Stomach smooth muscle (tissue), 2 donors: ENCODE data around the gene WBP1L.
"Not testable (repeated sequence)": the region's sequence is repeated elsewhere in the genome, so short reads cannot be mapped to it uniquely, and the experiment has no call there.

ENCODE experiments used
- H3K27ac ChIP-seq: one replicate; pipeline ENCODE4 v1.7.0; 2013; ENCODE audit warnings: mild to moderate bottlenecking, low read length, inconsistent platforms
- H3K27me3 ChIP-seq, 2 donors: one replicate each; pipeline ENCODE4 v1.7.0; 2013; ENCODE audit warnings: low read length in 2 of 2; ENCODE audit not compliant: insufficient read depth in 2 of 2, control insufficient read depth in 1 of 2
- H3K36me3 ChIP-seq, 2 donors: one replicate each; pipeline ENCODE4 v1.7.0; 2013; ENCODE audit warnings: low read length in 2 of 2; ENCODE audit not compliant: control insufficient read depth in 2 of 2, insufficient read depth in 2 of 2
- H3K4me1 ChIP-seq: one replicate; pipeline ENCODE4 v1.7.0; 2013; ENCODE audit warnings: low read length; ENCODE audit not compliant: control insufficient read depth, insufficient read depth
- H3K4me3 ChIP-seq, 2 donors: one replicate each; pipeline ENCODE4 v1.7.0; 2013; ENCODE audit warnings: low read length in 2 of 2
- H3K9ac ChIP-seq, 2 donors: one replicate each; pipeline ENCODE4 v1.7.0; 2013; ENCODE audit warnings: low read length in 2 of 2, mild to moderate bottlenecking in 1 of 2
- H3K9me3 ChIP-seq, 2 donors: one replicate each; pipeline ENCODE4 v1.7.0; 2013; ENCODE audit warnings: low read length in 2 of 2; ENCODE audit not compliant: control insufficient read depth in 2 of 2
- donor health status: healthy.
- donor health status: Pancreatic carcinoma.

WBP1L gene

GRCh38 chr10:102813734-102814452 lies 70.1 kb downstream of the WBP1L start:
- Histone ChIP-seq H3K27me3 (no peaks in the 10 kb centered on the region), H3K27ac (peak overlapping the region; percentile 95), H3K4me1 (peaks cover 25% of the 10 kb centered on the region), H3K9ac (no peak overlapping the region), H3K36me3 (peaks cover 30 to 37% of the 10 kb centered on the region in 2 donors), H3K9me3 (no peaks in the 10 kb centered on the region), H3K4me3 (no peak overlapping the region)

GRCh38 chr10:102814453-102814871 lies 70.7 kb downstream of the WBP1L start:
- no peak overlapping the region for H3K9ac ChIP-seq
- peak overlapping the region; percentile 95 for H3K27ac ChIP-seq
- no peak overlapping the region for H3K4me3 ChIP-seq
- H3K27me3 ChIP-seq, result no peaks in the 10 kb centered on the region
- no peaks in the 10 kb centered on the region for H3K9me3 ChIP-seq
- H3K36me3 ChIP-seq, result peaks cover 30 to 37% of the 10 kb centered on the region in 2 donors
- H3K4me1 ChIP-seq, result peaks cover 25% of the 10 kb centered on the region

GRCh38 chr10:102814873-102815661 lies 71.3 kb downstream of the WBP1L start:
- Histone ChIP-seq H3K4me3 (peak overlapping the region in 1 of 2 donors; percentile 55), H3K36me3 (peaks cover 30 to 35% of the 10 kb centered on the region in 2 donors), H3K9me3 (no peaks in the 10 kb centered on the region), H3K9ac (peak overlapping the region; percentile 60 to 78), H3K27me3 (no peaks in the 10 kb centered on the region), H3K4me1 (peaks cover 25% of the 10 kb centered on the region), H3K27ac (peak overlapping the region; percentile 95)

DNA sequence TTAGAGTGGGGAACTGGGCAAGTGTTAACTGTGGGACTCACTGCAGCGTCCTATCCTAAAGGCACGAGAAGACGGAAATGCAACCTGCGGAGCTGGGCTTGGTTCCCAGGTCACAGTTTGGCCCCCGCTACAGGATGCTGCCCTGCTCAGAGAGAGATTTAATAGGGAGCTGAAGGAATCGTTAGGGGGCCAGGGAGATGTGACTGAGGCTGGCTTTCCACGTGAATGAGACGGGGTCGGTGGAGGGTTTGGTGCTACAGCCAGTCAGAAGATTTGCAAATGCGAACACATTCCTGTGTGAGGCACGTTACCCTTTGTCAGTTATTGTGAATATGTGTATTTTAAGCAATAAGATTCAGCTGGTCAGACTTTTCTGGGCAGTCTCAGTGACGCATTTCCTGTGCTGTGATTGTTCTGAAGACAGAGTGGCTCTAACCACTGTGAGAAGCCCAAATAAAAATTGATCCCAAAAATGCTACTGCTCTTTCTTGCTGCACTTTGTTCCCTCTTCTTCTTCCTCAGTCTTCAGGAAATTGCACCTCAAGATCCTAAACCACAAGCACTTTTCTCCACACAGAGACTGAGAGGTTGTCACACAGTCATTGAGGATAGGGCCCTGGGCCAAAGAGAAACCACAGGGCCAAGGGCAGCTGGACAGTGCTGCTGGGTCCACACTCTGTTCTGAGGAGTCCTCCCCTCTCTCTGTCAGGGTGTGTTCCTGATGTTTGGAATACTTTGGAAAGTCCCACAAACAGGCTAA lies 72.2 kb downstream of the WBP1L start:
- H3K4me3 ChIP-seq, result peak overlapping the region in 1 of 2 donors; percentile 55
- H3K9ac ChIP-seq, result peak overlapping the region; percentile 60 to 78
- peaks cover 25% of the 10 kb centered on the region for H3K4me1 ChIP-seq
- H3K27me3 ChIP-seq, result no peaks in the 10 kb centered on the region
- H3K36me3 ChIP-seq, result peaks cover 26 to 35% of the 10 kb centered on the region in 2 donors
- H3K27ac ChIP-seq, result peak overlapping the region; percentile 95
- no peaks in the 10 kb centered on the region for H3K9me3 ChIP-seq

DNA sequence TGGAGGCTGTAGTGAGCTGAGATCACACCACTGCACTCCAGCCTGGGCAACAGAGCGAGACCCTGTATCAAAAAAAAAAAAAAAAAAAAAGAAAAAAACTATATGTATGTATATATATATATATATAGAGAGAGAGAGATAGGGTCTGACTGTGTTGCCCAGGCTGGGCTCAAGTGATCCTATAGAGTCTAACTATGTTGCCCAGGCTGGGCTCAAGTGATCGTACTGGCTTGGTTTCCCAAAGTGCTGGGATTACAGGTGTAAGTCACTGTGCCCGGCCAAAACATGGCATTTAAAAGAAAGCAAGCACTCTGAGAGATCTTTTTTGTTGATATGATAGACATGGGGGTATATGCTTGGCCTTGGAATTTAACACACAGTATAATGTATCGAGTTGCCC lies 73.4 kb downstream of the WBP1L start:
- peaks cover 20 to 25% of the 10 kb centered on the region in 2 donors for H3K36me3 ChIP-seq
- H3K4me3 ChIP-seq, result no peak overlapping the region
- H3K27ac ChIP-seq, result peak overlapping the region; percentile 95
- H3K27me3 ChIP-seq, result no peaks in the 10 kb centered on the region
- H3K9me3 ChIP-seq, result no peaks in the 10 kb centered on the region
- H3K9ac ChIP-seq, result no peak overlapping the region
- peaks cover 25% of the 10 kb centered on the region for H3K4me1 ChIP-seq

GRCh38 chr10:102819054-102819453 lies 75.3 kb downstream of the WBP1L start:
- Histone ChIP-seq H3K9ac (no peak overlapping the region), H3K4me1 (peaks cover 21% of the 10 kb centered on the region), H3K9me3 (no peaks in the 10 kb centered on the region), H3K4me3 (no peak overlapping the region), H3K27me3 (no peaks in the 10 kb centered on the region), H3K36me3 (peaks cover 2 to 6% of the 10 kb centered on the region in 2 donors), H3K27ac (peak overlapping the region; percentile 53)

DNA sequence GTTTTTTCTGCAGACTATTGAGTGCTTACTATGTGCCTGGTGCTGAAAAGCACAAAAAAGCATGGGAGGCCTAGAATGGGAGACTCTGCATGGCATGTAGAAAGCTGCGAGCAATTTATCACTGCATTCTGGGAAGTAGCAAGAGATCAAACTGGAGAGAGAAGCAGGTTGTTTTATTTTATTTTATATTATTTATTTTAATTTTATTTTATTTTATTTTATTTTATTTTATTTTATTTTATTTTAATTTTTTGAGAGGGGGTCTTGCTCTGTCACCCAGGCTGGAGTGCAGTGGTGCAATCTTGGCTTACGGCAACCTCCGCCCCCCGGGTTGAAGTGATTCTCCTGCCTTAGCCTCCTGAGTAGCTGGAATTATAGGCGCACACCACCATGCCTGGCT lies 76.3 kb downstream of the WBP1L start:
- not testable (repeated sequence) for H3K27me3 ChIP-seq, H3K9me3 ChIP-seq, H3K4me3 ChIP-seq, H3K27ac ChIP-seq, H3K36me3 ChIP-seq, H3K9ac ChIP-seq
- H3K4me1 ChIP-seq, result peaks cover 18% of the 10 kb centered on the region

DNA sequence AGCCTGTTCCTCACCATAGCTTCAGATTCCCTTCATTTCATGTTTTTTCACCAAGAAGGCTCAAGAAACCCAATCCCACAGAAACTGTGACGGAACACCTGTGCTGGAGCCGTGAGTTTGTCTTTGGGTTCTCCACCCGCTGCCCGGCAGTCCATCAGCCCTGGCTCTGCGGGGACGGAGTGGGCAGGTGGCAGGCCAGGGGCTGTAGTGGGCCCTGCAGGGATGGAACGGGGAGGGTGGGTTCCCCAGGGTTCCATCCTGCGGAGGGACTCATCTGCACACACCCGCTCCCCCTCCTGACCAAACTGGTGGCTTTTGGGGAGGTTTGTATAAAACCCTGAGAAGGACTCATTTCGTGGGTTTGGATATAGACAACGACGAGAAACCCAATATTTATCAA lies 78.5 kb downstream of the WBP1L start:
- H3K4me1 ChIP-seq, result no peaks in the 10 kb centered on the region
- H3K9me3 ChIP-seq, result no peaks in the 10 kb centered on the region
- no peaks in the 10 kb centered on the region for H3K27me3 ChIP-seq
- H3K36me3 ChIP-seq, result no peaks in the 10 kb centered on the region
- H3K9ac ChIP-seq, result no peak overlapping the region
- H3K27ac ChIP-seq, result no peak overlapping the region
- no peak overlapping the region for H3K4me3 ChIP-seq

GRCh38 chr10:102824664-102825063 lies 80.9 kb downstream of the WBP1L start:
- Histone ChIP-seq H3K9ac (no peak overlapping the region), H3K4me1 (no peaks in the 10 kb centered on the region), H3K36me3 (peaks cover 0 to 2% of the 10 kb centered on the region in 2 donors), H3K27me3 (no peaks in the 10 kb centered on the region), H3K27ac (no peak overlapping the region), H3K4me3 (no peak overlapping the region), H3K9me3 (no peaks in the 10 kb centered on the region)

DNA sequence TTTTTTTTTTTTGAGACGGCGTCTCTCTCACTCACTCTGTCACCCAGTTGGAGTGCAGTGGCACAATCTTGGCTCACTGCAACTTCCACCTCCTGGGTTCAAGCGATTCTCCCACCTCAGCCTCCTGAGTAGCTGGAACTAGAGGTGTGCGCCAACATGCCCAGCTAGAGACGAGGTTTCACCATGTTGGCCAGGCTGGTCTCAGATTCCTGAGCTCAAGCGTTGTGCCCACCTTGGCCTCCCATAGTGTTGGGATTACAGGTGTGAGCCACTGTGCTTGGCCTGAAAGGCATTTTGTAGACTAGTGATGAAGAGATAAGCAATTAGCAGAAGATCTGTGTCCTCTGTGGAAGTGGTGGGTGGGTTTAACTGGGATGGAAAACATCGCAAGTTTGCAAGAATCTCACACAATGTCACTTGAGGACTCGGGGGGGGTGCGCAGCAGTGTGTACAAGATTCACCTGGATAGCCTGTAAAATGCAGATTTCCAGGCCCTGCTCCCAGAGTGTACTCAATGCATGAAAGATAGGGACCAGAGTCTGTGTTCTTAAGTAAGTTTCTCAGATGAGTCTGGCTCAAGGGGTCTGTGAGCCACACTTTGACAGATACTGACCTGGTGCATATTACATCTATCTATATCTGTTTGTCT lies 82.5 kb downstream of the WBP1L start:
- no peaks in the 10 kb centered on the region for H3K9me3 ChIP-seq
- no peak overlapping the region for H3K9ac ChIP-seq
- H3K4me1 ChIP-seq, result no peaks in the 10 kb centered on the region
- no peak overlapping the region for H3K27ac ChIP-seq
- H3K27me3 ChIP-seq, result no peaks in the 10 kb centered on the region
- H3K36me3 ChIP-seq, result peaks cover 0 to 2% of the 10 kb centered on the region in 2 donors
- no peak overlapping the region for H3K4me3 ChIP-seq
